Smooth muscle cell of the brain vasculature (primary cell): Measurements from ENCODE around the gene EIF4A3.

ENCODE experiments used
- DNase-seq: peaks from one replicate; pipeline ENCODE4 v3.0.0-alpha.2; 2012; ENCODE audit warnings: low read depth, low spot score

EIF4A3 gene

GRCh38 chr17:80113033-80113484, 33.9 kb downstream of the EIF4A3 start:
- DNase-seq, result no peak

- no peak for DNase-seq
Measured at GRCh38 chr17:80112471-80113032, 34.4 kb downstream of the EIF4A3 start.

GRCh38 chr17:80111702-80112470, 35.0 kb downstream of the EIF4A3 start:
- DNase-seq, result no peak

- no peak for DNase-seq
Measured at GRCh38 chr17:80110927-80111701, 35.8 kb downstream of the EIF4A3 start.

- no peak for DNase-seq
Measured at GRCh38 chr17:80110447-80110812, 36.5 kb downstream of the EIF4A3 start.

GRCh38 chr17:80109713-80110446, 37.0 kb downstream of the EIF4A3 start:
- no peak for DNase-seq

- no peak for DNase-seq
Measured at GRCh38 chr17:80109066-80109660, 37.8 kb downstream of the EIF4A3 start.

GRCh38 chr17:80108036-80108971, 38.6 kb downstream of the EIF4A3 start:
- DNase-seq, result no peak

- no peak for DNase-seq
Measured at GRCh38 chr17:80107231-80108021, 39.5 kb downstream of the EIF4A3 start.

GRCh38 chr17:80106751-80107150, 40.2 kb downstream of the EIF4A3 start:
- DNase-seq, result no peak

- no peak for DNase-seq
Measured at GRCh38 chr17:80106176-80106575, 40.8 kb downstream of the EIF4A3 start.

- peak; percentile 70 for DNase-seq
Measured at GRCh38 chr17:80105762-80106161, 41.2 kb downstream of the EIF4A3 start.

- DNase-seq, result no peak
Measured at GRCh38 chr17:80104956-80105375, 42.0 kb downstream of the EIF4A3 start.

- DNase-seq, result no peak
Measured at GRCh38 chr17:80104321-80104955, 42.5 kb downstream of the EIF4A3 start.

GRCh38 chr17:80103449-80104085, 43.4 kb downstream of the EIF4A3 start:
- DNase-seq, result no peak

GRCh38 chr17:80102664-80103448, 44.1 kb downstream of the EIF4A3 start:
- DNase-seq, result no peak

- DNase-seq, result no peak
Measured at GRCh38 chr17:80101946-80102663, 44.8 kb downstream of the EIF4A3 start.
